HEK293 (cell line): ENCODE measurements around the gene IRX1.

ENCODE experiments used
- CTCF ChIA-PET: fragments of 350-600 bp; formaldehyde crosslinking; extraction: SDS; loops from one replicate; lab custom pipeline; 2021; ENCODE audit warnings: antibody characterized with exemption; lab: Yijun Ruan, JAX
- POLR2A ChIA-PET: fragments of 300-600 bp; formaldehyde crosslinking; extraction: SDS; loops from one replicate; lab custom pipeline; 2020; ENCODE audit warnings: antibody characterized with exemption, inconsistent platforms; lab: Yijun Ruan, JAX
- H3K27ac ChIP-seq: fragments of 200-500 bp; sonication (Bioruptor generic); 2 replicates; pipeline ENCODE4 v1.5.1; 2014; ENCODE audit warnings: low read depth, low read length, control low read depth, inconsistent platforms; ENCODE audit errors: extremely low read depth
- H3K36me3 ChIP-seq, 2 experiments: fragments of 200-500 bp in 1 of 2; sonication (Bioruptor generic) in 1 of 2; 1 replicate in 1 of 2; 2 replicates in 1 of 2; pipeline ENCODE4 v1.5.1; 2014 to 2017; ENCODE audit warnings: inconsistent platforms in 2 of 2, low read length in 2 of 2; ENCODE audit not compliant: control insufficient read depth in 2 of 2, insufficient read depth in 1 of 2
- H3K4me1 ChIP-seq: fragments of 200-500 bp; sonication (Bioruptor generic); 2 replicates; pipeline ENCODE4 v1.5.1; 2014; ENCODE audit warnings: mild to moderate bottlenecking, low read length, inconsistent platforms; ENCODE audit not compliant: control insufficient read depth, insufficient read depth
- H3K4me3 ChIP-seq: 2 replicates; pipeline ENCODE4 v1.5.1; 2011; ENCODE audit warnings: low read depth, mild to moderate bottlenecking, control low read depth, low read length, moderate library complexity
- H3K9me3 ChIP-seq: fragments of 200-500 bp; sonication (Bioruptor generic); 2 replicates; pipeline ENCODE4 v1.5.1; 2014; ENCODE audit warnings: low read depth, low read length, inconsistent platforms; ENCODE audit not compliant: control insufficient read depth, insufficient read depth
- FEZF1 ChIP-seq: fragments of 450-650 bp; formaldehyde crosslinking; IDR thresholded peaks from 2 replicates; pipeline ENCODE4 v1.5.1; 2016; ENCODE audit warnings: missing biosample characterization, missing genetic modification characterization
- GLIS1 ChIP-seq: fragments of 450-650 bp; formaldehyde crosslinking; IDR thresholded peaks from 2 replicates; pipeline ENCODE4 v1.5.1; 2016; ENCODE audit warnings: missing biosample characterization, missing genetic modification characterization
- INSM2 ChIP-seq: fragments of 450-650 bp; formaldehyde crosslinking; IDR thresholded peaks from 2 replicates; pipeline ENCODE4 v1.5.1; 2016; ENCODE audit warnings: missing biosample characterization, missing genetic modification characterization
- TRIM28 ChIP-seq: IDR thresholded peaks from 2 replicates; pipeline ENCODE4 v1.6.1; 2011; ENCODE audit warnings: low read length, control low read depth, borderline replicate concordance
- ZBTB10 ChIP-seq: fragments of 450-650 bp; formaldehyde crosslinking; IDR thresholded peaks from 2 replicates; pipeline ENCODE4 v1.5.1; 2016; ENCODE audit warnings: missing biosample characterization, missing genetic modification characterization
- ZBTB49 ChIP-seq: fragments of 450-650 bp; formaldehyde crosslinking; IDR thresholded peaks from 2 replicates; pipeline ENCODE4 v1.5.1; 2016; ENCODE audit warnings: missing biosample characterization, missing genetic modification characterization, low read depth
- ZBTB6 ChIP-seq: fragments of 450-650 bp; formaldehyde crosslinking; IDR thresholded peaks from 2 replicates; pipeline ENCODE4 v1.5.1; 2017; ENCODE audit warnings: missing biosample characterization, missing genetic modification characterization
- ZNF121 ChIP-seq: fragments of 450-650 bp; formaldehyde crosslinking; IDR thresholded peaks from 2 replicates; pipeline ENCODE4 v1.5.1; 2016; ENCODE audit warnings: missing biosample characterization, missing genetic modification characterization
- ZNF148 ChIP-seq: fragments of 450-650 bp; formaldehyde crosslinking; IDR thresholded peaks from 2 replicates; pipeline ENCODE4 v1.5.0; 2017; ENCODE audit warnings: missing biosample characterization, missing genetic modification characterization, borderline replicate concordance
- ZNF157 ChIP-seq: fragments of 450-650 bp; formaldehyde crosslinking; IDR thresholded peaks from 2 replicates; pipeline ENCODE4 v1.5.1; 2016; ENCODE audit warnings: missing biosample characterization, missing genetic modification characterization
- ZNF24 ChIP-seq: fragments of 450-650 bp; formaldehyde crosslinking; IDR thresholded peaks from 2 replicates; pipeline ENCODE4 v1.5.1; 2016; ENCODE audit warnings: missing biosample characterization, missing genetic modification characterization
- ZNF26 ChIP-seq: fragments of 450-650 bp; formaldehyde crosslinking; IDR thresholded peaks from 2 replicates; pipeline ENCODE4 v1.5.1; 2016; ENCODE audit warnings: missing biosample characterization, missing genetic modification characterization
- ZNF292 ChIP-seq: fragments of 450-650 bp; formaldehyde crosslinking; IDR thresholded peaks from 2 replicates; pipeline ENCODE4 v1.5.1; 2016; ENCODE audit warnings: low read depth, missing biosample characterization, missing genetic modification characterization, borderline replicate concordance
- ZNF394 ChIP-seq: fragments of 450-650 bp; formaldehyde crosslinking; IDR thresholded peaks from 2 replicates; pipeline ENCODE4 v1.5.1; 2016; ENCODE audit warnings: missing biosample characterization, missing genetic modification characterization, mild to moderate bottlenecking, moderate library complexity, borderline replicate concordance
- ZNF433 ChIP-seq: fragments of 450-650 bp; formaldehyde crosslinking; IDR thresholded peaks from 2 replicates; pipeline ENCODE4 v1.5.1; 2016; ENCODE audit warnings: missing biosample characterization, missing genetic modification characterization, low read depth
- ZNF529 ChIP-seq: fragments of 450-650 bp; formaldehyde crosslinking; IDR thresholded peaks from 2 replicates; pipeline ENCODE4 v1.5.1; 2017; ENCODE audit warnings: missing genetic modification characterization, missing biosample characterization; ENCODE audit not compliant: insufficient replicate concordance
- ZNF580 ChIP-seq: fragments of 450-650 bp; formaldehyde crosslinking; IDR thresholded peaks from 2 replicates; pipeline ENCODE4 v1.5.1; 2016; ENCODE audit warnings: missing biosample characterization, missing genetic modification characterization
- ZNF830 ChIP-seq: fragments of 450-650 bp; IDR thresholded peaks from 2 replicates; pipeline ENCODE4 v1.5.0; 2018; ENCODE audit warnings: missing biosample characterization, missing genetic modification characterization, low read depth, mild to moderate bottlenecking, moderate library complexity
- ZSCAN18 ChIP-seq: fragments of 450-650 bp; formaldehyde crosslinking; IDR thresholded peaks from 2 replicates; pipeline ENCODE4 v1.5.1; 2016; ENCODE audit warnings: missing biosample characterization, missing genetic modification characterization

IRX1 gene

GRCh38 chr5:3590967-3591900 is 4.4 kb upstream of the IRX1 start:
- no peaks in the 10 kb centered on the region for H3K4me1 ChIP-seq
- H3K27ac ChIP-seq: no peak overlapping the region
- POLR2A ChIA-PET: no interaction called here
- no peak for TF ChIP-seq ZBTB6 (tag by site-specific recombination)
- no peak for TF ChIP-seq ZNF121 (tag by site-specific recombination)
- TF ChIP-seq ZNF830: no peak
- TF ChIP-seq ZBTB10 (tag by site-specific recombination): no peak
- TF ChIP-seq ZNF580 (tag by site-specific recombination): no peak
- no peak for TF ChIP-seq ZNF394 (tag by site-specific recombination)
- no peak for TF ChIP-seq TRIM28
- TF ChIP-seq GLIS1: no peak
- no peak for TF ChIP-seq ZNF529 (tag by site-specific recombination)
- TF ChIP-seq ZSCAN18: no peak
- TF ChIP-seq ZNF148 (tag by site-specific recombination): no peak
- no peak for TF ChIP-seq ZBTB49 (tag by site-specific recombination)
- no peak for TF ChIP-seq ZNF24 (tag by site-specific recombination)
- TF ChIP-seq ZNF26 (tag by site-specific recombination): no peak
- TF ChIP-seq ZNF433 (tag by site-specific recombination): no peak
- no peak for TF ChIP-seq INSM2
- TF ChIP-seq FEZF1 (tag by site-specific recombination): no peak
- no peak for TF ChIP-seq ZNF157 (tag by site-specific recombination)
- no peak for TF ChIP-seq ZNF292 (tag by site-specific recombination)
- H3K36me3 ChIP-seq: no peaks in the 10 kb centered on the region
- CTCF ChIA-PET: no interaction called here
- no peaks in the 10 kb centered on the region for H3K9me3 ChIP-seq
- no peak overlapping the region for H3K4me3 ChIP-seq
